SK-N-SH (cell line): ENCODE data around the gene ATP8A2. TPM values are rescaled to one million over a fixed set of nuclear protein-coding genes. Genes with fewer than 3 reads are reported as not detected.

Source experiments
- CTCF ChIA-PET: fragments of 300-600, 350-600 bp; formaldehyde crosslinking; extraction: SDS; loops from one replicate; lab custom pipeline; 2021; lab: Yijun Ruan, JAX
- POLR2A ChIA-PET: fragments of 350-600 bp; sonication (Branson Sonifier 250); formaldehyde crosslinking; extraction: SDS; loops from one replicate; lab custom pipeline; 2020; ENCODE audit warnings: antibody characterized with exemption, inconsistent platforms; lab: Yijun Ruan, JAX
- DNase-seq: peaks from one replicate; pipeline ENCODE4 v3.0.0; 2012
- H2AFZ ChIP-seq: fragments of 200-600 bp; sonication (generic); 2 replicates; pipeline ENCODE4 v1.8.1; 2016; ENCODE audit warnings: antibody characterized with exemption, mild to moderate bottlenecking, low read depth
- H3F3A ChIP-seq: fragments of 200-600 bp; sonication (generic); replicated peaks from 2 replicates; pipeline ENCODE3; 2016; ENCODE audit warnings: antibody characterized with exemption, mild to moderate bottlenecking; ENCODE audit not compliant: insufficient read depth
- H3K27ac ChIP-seq, 2 experiments: fragments of 200-500 bp in 1 of 2; fragments of 200-600 bp in 1 of 2; sonication (Bioruptor generic) in 1 of 2; sonication (generic), shearing (Covaris generic) in 1 of 2; 2 replicates each; pipeline versions ENCODE4 v1.5.1 to v1.6.1; 2014 to 2016; ENCODE audit warnings: low read depth in 2 of 2, inconsistent platforms in 1 of 2, low read length in 1 of 2, mild to moderate bottlenecking in 1 of 2, mixed read lengths in 1 of 2
- H3K27me3 ChIP-seq: fragments of 200-600 bp; sonication (generic), shearing (Covaris generic); 2 replicates; pipeline ENCODE4 v1.6.1; 2016; ENCODE audit warnings: mixed run types; ENCODE audit not compliant: insufficient read depth
- H3K36me3 ChIP-seq, 2 experiments: fragments of 200-500 bp in 1 of 2; fragments of 200-600 bp in 1 of 2; sonication (Bioruptor generic) in 1 of 2; sonication (generic) in 1 of 2; replicated peaks in 1 of 2; 2 replicates each; pipeline versions ENCODE3 to v1.5.1; 2014 to 2016; ENCODE audit warnings: low read length in 1 of 2, mild to moderate bottlenecking in 1 of 2; ENCODE audit not compliant: insufficient read depth in 2 of 2, control insufficient read depth in 1 of 2
- H3K4me1 ChIP-seq, 2 experiments: fragments of 200-500 bp in 1 of 2; fragments of 200-600 bp in 1 of 2; sonication (Bioruptor generic) in 1 of 2; sonication (generic), shearing (Covaris generic) in 1 of 2; 2 replicates each; pipeline versions ENCODE4 v1.5.1 to v1.6.1; 2014 to 2016; ENCODE audit warnings: low read depth in 1 of 2, low read length in 1 of 2, mixed run types in 1 of 2; ENCODE audit not compliant: insufficient read depth in 2 of 2, control insufficient read depth in 1 of 2
- H3K4me2 ChIP-seq: fragments of 200-600 bp; sonication (generic), shearing (Covaris generic); 2 replicates; pipeline ENCODE4 v1.6.1; 2017; ENCODE audit warnings: mixed run types
- H3K4me3 ChIP-seq, 2 experiments: fragments of 200-500 bp in 1 of 2; fragments of 200-600 bp in 1 of 2; sonication (Bioruptor generic) in 1 of 2; sonication (generic), shearing (Covaris generic) in 1 of 2; 2 replicates each; pipeline versions ENCODE4 v1.5.1 to v1.8.1; 2014 to 2016; ENCODE audit warnings: low read depth in 2 of 2, inconsistent platforms in 1 of 2, low read length in 1 of 2, mild to moderate bottlenecking in 1 of 2, mixed read lengths in 1 of 2, moderate library complexity in 1 of 2
- H3K79me2 ChIP-seq: fragments of 200-600 bp; sonication (generic); 2 replicates; pipeline ENCODE4 v1.8.1; 2017; ENCODE audit warnings: mild to moderate bottlenecking; ENCODE audit not compliant: insufficient read depth
- H3K9ac ChIP-seq: fragments of 200-600 bp; sonication (generic); 2 replicates; pipeline ENCODE4 v1.6.1; 2017; ENCODE audit warnings: mixed run types
- H3K9me2 ChIP-seq: fragments of 200-600 bp; sonication (generic); 2 replicates; pipeline ENCODE4 v1.6.1; 2017; ENCODE audit warnings: mixed run types
- H3K9me3 ChIP-seq: fragments of 200-600 bp; sonication (generic); 2 replicates; pipeline ENCODE4 v1.6.1; 2017; ENCODE audit warnings: mixed run types, mild to moderate bottlenecking, moderate library complexity
- H4K20me1 ChIP-seq: fragments of 200-600 bp; sonication (generic); 2 replicates; pipeline ENCODE4 v1.6.1; 2017; ENCODE audit warnings: mild to moderate bottlenecking, mixed run types; ENCODE audit not compliant: insufficient read depth
- CHD2 ChIP-seq: fragments of 150-350 bp; IDR thresholded peaks from 2 replicates; pipeline ENCODE4 v1.6.1; 2018; ENCODE audit warnings: low read length; ENCODE audit not compliant: partially characterized antibody
- FOXM1 ChIP-seq: IDR thresholded peaks from 2 replicates; pipeline ENCODE4 v1.4.0; 2012; ENCODE audit warnings: low read depth, mild to moderate bottlenecking
- MAX ChIP-seq: IDR thresholded peaks from 2 replicates; pipeline ENCODE4 v1.4.0; 2012; ENCODE audit warnings: low read depth
- MEF2A ChIP-seq: IDR thresholded peaks from 2 replicates; pipeline ENCODE4 v1.4.0; 2012; ENCODE audit warnings: low read depth, borderline replicate concordance
- NFIC ChIP-seq: IDR thresholded peaks from 2 replicates; pipeline ENCODE4 v1.4.0; 2012; ENCODE audit warnings: borderline replicate concordance
- PBX3 ChIP-seq: IDR thresholded peaks from 2 replicates; pipeline ENCODE4; 2012
- RAD21 ChIP-seq: IDR thresholded peaks from 2 replicates; pipeline ENCODE4 v1.6.1; 2012; ENCODE audit warnings: mild to moderate bottlenecking, low read length
- RFX5 ChIP-seq: IDR thresholded peaks from 2 replicates; pipeline ENCODE4 v1.6.1; 2012; ENCODE audit warnings: mild to moderate bottlenecking, improper control_type of control experiment, low read length
- TCF12 ChIP-seq: IDR thresholded peaks from 2 replicates; pipeline ENCODE4 v1.4.0; 2012
- USF1 ChIP-seq: IDR thresholded peaks from 2 replicates; pipeline ENCODE4 v1.4.0; 2012; ENCODE audit warnings: low read depth, borderline replicate concordance
- ZBTB33 ChIP-seq: IDR thresholded peaks from 2 replicates; pipeline ENCODE4 v1.4.0; 2012; ENCODE audit warnings: low read depth, borderline replicate concordance
- WGBS: methylation state at CpG from one replicate; pipeline ENCODE4 v1.1.6; 2017; ENCODE audit warnings: low lambda C conversion rate; 5-methylcytosine and 5-hydroxymethylcytosine counted together
- polyA plus RNA-seq, 3 experiments: library from polyadenylated mRNA; depleted of rRNA; stranded (reverse); fragments of >200 nt; gene quantifications; 2 replicates each; pipeline ENCODE4 v1.2.3, GENCODE V29; 2012

ATP8A2 gene
- polyA plus RNA-seq, 1 of the 3 experiments (the other 2 are of a cell fraction) = 0.02 TPM

GRCh38 chr13:25585000-25585399, 213.2 kb downstream of the ATP8A2 start (continued):
- TF ChIP-seq NFIC = no peak
- no peak for TF ChIP-seq PBX3
- no peak for TF ChIP-seq FOXM1
- TF ChIP-seq MEF2A = no peak

GRCh38 chr13:25587326-25587980, 215.7 kb downstream of the ATP8A2 start:
- H4K20me1 ChIP-seq = no peaks in the 10 kb centered on the region
- TF ChIP-seq USF1 (no peak), ZBTB33 (no peak), RAD21 (no peak), TCF12 (no peak), MAX (no peak), RFX5 (no peak), CHD2 (no peak), MEF2A (no peak)
- H2AFZ ChIP-seq = no peak overlapping the region
- H3F3A ChIP-seq = no peaks in the 10 kb centered on the region
- POLR2A ChIA-PET = no interaction called here
- no peaks in the 10 kb centered on the region for H3K79me2 ChIP-seq
- no peak overlapping the region for H3K9ac ChIP-seq
- no peak overlapping the region for H3K4me3 ChIP-seq
- no peaks in the 10 kb centered on the region for H3K9me3 ChIP-seq
- no peak overlapping the region for H3K27ac ChIP-seq
- DNase-seq = no peak
- CTCF ChIA-PET = no interaction called here
- WGBS = 0% methylated on average over 1 of the region's 1 CpG
- H3K4me1 ChIP-seq = no peaks in the 10 kb centered on the region
- H3K27me3 ChIP-seq = no peaks in the 10 kb centered on the region
- H3K9me2 ChIP-seq = no peaks in the 10 kb centered on the region
- H3K36me3 ChIP-seq = no peaks in the 10 kb centered on the region
- no peak overlapping the region for H3K4me2 ChIP-seq
